Endometrial microvascular endothelial cells (primary cell): ENCODE data around the gene ACLY. TPM values are rescaled to one million over a fixed set of nuclear protein-coding genes. Genes with fewer than 3 reads are reported as not detected.

Experiments used
- in situ Hi-C: cut with HindIII; loops from 2 replicates; pipeline ENCODE4 v1.10.0; 2017; ENCODE audit warnings: low sequenced_read_pairs, low pct_unique_long_range_greater_than_20kb; ENCODE audit errors: inconsistent ontology term
- total RNA-seq: library from RNA; depleted of rRNA; stranded (reverse); fragments of >200 nt; gene quantifications from one replicate; pipeline ENCODE4 v1.2.3, GENCODE V29; 2015; ENCODE audit errors: inconsistent ontology term

ACLY gene
- total RNA-seq, 1 donor from 2014 or later: 237 TPM

- in situ Hi-C loops: no loop called here
These were observed 955 bp downstream of the ACLY start for GRCh38 chr17:41917679-41918313.

DNA sequence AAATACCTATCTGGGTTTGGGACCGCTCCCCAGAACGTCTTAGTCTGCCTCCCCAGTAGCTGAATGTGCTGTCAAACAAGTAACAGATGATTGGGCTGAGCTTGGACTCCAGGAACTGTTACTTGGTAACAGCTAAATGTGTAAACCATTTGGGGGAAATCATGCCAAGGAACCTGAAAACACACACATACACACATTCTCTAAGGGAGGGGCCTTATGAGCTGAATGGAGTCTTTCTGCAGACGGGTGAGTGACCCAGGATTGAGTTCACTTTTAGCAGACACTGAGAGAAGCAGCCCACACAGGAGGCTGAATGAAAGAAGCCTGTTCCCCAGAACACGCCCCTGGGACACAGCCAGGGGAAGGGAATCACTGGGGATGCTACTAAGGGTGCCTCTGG lies 1.6 kb downstream of the ACLY start:
- in situ Hi-C loops: no loop called here

DNA sequence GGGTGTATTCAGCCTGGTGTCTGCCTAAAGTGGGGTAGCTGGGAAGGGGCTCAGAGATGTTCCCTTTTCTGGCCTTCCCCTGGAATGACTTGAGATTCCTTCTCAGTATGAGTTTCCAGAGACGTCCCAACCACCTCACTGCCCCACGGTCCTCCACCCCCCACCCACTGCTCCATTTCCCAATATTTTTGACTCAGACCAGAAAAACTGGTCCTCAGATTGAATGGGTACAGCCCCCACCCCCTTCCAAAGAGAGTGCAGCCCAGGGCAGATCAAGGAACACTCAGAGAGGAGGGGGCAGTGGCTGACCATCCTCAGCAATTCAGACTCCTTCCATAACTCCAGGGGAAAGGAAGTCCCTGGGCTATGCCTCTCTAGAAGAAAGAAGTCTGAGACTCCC lies 3.2 kb downstream of the ACLY start:
- in situ Hi-C loops: no loop called here

DNA sequence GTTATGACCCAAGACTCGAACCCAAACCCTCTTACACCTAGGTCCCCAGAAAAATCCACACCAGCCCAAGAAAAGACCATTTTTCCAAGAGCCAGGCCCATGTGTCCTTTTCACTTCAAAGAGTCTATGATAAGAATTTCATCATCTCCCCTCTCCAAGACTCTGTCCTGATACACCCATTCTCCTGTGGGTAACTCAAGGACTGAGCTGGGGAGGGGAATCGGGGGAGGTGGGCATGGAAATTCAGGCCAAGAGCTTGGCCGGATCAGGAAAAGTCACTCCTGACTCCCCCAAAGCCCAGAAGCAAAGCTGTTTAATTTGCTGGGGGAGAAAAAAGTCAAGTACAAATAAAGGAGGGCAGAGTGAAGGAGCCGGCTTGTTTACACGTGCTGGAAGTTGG lies 3.7 kb downstream of the ACLY start:
- in situ Hi-C loops: no loop called here

DNA sequence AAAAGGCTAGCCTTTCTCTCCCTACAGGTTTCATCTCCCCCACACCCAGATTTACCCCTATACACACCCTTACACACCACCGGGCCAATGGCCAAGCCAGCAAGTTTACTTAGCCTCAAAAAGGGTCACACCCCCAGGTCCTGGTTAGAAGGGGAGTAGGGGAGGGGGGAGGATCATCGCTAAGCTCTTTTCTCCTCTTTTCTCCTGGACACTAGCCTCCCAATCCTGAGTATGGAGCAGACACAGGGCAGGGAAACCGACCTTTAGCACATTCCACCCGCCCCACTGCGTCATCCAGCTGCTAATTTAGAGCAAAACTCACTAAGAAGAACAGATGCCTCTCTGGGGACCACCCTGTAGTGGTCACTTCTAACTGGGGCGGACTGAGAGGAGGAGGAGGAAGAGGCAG lies 4.4 kb downstream of the ACLY start:
- in situ Hi-C loops: no loop called here

- in situ Hi-C loops: no loop called here
These were observed 5.0 kb downstream of the ACLY start for GRCh38 chr17:41913798-41914197.

DNA sequence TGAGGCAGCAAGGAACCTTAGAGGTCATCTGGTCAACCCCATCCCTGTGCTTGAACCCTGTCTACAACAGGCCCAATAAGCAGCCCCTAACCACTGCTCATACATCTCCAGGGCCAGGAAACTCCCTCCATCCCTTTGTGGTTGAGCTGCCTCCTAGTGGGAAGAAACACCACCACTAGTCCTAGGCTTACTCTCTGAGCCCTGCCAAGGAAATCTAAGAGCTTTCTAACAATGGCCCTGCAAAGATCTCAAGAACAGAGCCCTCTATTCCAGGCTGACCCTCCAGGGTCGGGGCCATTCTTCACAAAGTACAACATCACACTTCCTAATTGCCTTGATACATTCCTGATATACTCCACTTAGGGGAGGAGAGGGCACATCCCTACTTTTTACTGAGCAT lies 5.8 kb downstream of the ACLY start:
- in situ Hi-C loops: no loop called here

DNA sequence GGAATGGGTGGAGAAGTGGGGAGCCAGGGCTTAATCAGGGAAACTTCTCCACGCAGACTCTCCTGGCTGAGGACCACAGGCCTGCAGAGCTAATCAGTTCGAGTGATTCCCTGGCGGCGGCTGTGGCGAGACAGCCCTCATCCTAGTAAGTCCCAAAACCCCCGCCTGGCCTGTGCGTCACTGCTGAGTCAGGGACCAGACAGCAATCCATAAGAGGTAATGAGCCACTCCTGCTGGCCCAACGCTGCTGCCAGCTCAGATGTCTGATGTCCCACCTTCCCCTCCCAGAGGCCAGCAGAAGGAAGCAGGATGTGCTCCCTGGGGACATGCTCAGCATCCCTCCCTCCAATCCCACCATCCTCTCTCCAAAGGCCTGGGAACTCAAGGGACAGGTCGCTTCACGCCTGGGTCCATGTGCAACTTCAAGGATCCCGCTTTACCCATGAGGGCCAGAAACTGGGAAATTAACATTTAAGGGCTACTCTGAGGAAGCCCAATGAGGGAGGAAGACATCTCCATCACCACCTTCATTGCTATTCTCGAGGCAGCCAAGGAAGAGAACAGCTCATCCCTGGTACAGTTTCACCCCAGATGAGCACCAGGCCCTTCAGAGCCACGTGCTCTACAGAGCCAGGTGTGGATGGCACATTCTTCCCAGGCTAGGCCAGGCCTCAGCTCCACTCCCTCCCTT lies 7.9 kb downstream of the ACLY start:
- in situ Hi-C loops: no loop called here

DNA sequence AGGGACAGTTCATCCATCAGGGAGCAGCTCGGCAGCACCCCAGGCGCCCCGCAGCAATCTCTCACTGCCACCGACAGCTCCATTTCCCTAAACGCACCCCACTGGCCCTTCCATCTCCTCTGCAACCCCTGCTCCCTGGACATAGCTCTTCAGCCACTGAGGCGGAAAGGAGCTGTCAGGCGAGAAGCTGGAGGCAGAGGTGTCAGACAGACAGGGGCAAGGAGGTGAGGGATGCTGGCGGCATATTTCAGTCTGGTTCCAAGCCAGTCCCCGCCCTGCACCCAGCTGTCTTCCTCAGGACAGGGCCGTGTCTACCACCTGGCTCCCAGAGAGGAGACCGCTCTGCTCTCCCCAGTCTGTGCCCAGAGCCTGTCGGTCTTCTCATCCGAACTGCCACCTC lies 9.7 kb downstream of the ACLY start:
- in situ Hi-C loops: no loop called here

GRCh38 chr17:41907633-41908539 lies 10.9 kb downstream of the ACLY start:
- in situ Hi-C loops: no loop called here

- in situ Hi-C loops: no loop called here
These were observed 11.6 kb downstream of the ACLY start for GRCh38 chr17:41907185-41907556.

DNA sequence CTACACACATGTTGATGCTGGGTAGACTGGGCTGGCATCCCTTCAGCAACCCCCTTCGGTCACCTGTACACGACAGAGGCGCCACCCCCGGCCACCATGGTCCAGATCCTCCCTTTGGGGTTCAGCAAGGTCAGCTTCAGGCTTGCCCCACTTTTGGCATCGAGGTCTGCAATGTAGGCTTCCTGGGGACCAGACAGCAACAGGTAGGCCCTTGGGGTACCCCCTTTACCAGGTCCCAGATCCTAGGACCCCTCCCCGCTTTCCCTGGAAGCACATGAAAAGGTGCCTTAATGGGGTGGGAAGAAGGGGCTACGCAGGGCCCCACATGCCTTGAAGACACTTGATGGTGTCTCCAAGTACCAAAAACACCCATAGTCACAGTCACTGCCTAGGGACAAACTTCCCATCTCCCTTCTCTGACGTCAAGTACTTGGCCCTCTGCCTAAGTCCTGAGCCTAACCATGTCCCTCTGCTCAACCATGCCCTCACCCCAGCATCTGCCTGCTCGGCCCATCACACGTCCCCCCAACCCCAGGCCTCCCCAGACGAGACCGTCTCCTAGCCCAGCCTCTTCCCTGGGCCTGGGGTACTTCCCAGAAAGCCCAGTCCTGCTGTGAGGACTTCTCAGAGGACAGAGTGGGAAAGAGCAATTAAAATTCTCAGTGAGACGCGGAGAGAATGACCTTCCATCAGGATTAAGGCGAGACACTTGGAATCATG lies 12.1 kb downstream of the ACLY start:
- in situ Hi-C loops: no loop called here

DNA sequence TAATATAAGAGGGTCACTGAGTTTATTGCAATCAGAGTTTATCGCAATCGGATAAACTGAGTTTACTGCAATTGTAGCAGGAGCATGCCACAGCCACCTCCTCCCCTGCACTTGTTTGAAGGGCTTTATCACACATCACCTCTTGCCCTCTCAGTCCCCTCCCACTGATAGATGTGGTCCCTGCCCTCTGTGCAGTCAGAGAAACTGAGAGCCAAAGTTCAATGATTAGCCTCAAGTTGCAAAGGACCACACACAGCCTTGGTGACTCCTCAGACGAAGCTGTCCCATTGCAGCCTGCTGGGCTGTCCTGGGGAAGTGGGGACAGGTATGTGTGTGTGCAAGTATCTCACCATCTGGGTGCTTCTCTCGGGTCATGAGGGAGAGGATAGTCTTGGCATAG lies 13.6 kb downstream of the ACLY start:
- in situ Hi-C loops: no loop called here

- in situ Hi-C loops: no loop called here
These were observed 14.4 kb downstream of the ACLY start for GRCh38 chr17:41904242-41904841.

- in situ Hi-C loops: no loop called here
These were observed 17.1 kb downstream of the ACLY start for GRCh38 chr17:41901646-41902045.

DNA sequence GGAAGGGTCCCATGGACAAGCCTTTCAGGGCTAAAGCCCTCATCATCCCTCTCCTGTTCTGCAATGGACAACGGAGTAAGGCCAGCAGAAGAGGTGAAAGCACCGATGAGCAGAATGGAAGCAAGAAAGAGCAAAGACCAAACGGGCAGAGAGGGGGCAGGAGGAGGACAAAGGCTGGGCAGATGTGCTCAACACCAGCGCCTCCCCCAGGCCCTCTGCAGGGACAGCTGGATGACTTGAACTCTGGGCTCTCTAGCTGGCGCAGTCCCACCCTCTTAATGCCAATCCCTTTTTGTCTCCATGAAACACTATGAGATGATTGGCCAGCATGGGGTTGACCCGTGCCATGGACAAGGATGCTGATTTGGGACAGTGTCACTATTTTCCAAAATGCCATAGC lies 22.0 kb downstream of the ACLY start:
- in situ Hi-C loops: no loop called here

- in situ Hi-C loops: no loop called here
These were observed 23.1 kb downstream of the ACLY start for GRCh38 chr17:41895617-41896016.

DNA sequence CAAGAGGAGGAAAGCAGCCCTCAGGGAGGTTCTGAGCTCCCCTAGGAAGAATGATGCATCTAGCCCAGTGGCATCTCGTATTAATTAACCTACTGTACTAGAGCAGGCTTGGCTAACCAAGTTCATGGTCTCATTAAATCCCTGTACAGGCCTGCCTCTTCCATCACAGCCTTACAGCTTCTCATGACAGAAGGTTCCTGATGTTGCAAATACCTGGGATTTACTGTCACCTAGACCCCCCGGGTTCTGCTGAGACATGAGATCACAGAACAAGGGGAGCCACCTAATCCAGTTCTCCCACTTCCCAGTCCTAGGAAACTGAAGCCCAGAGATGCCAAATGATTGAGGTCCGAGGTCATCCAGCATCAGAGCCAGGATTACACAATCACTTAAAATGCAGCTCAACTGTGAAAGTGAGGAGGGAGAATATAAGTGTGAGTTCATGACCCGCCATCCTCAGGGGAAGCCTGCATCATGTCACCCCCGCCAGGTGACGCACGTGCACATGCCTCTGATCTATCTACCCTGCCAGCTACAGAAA lies 23.9 kb downstream of the ACLY start:
- in situ Hi-C loops: no loop called here

DNA sequence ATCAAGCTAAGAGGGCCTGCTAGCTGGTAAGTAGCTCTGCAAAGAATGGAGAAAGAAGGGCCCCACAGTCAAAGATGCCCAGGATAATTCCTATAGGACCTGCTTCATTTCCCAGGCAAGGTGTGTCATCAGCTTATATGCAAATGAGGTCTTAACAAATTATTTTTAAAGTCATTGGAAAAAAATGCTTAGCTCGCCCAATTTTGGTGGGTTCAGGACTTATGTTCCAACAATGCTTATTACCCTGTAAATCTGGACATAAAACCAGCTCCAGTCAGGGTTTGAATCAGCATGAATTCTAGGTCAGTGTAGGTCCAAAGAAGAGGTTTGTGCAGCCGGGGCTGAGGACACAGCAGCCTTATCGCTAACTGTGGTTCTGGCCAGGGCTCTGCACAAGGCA lies 25.4 kb downstream of the ACLY start:
- in situ Hi-C loops: no loop called here
